Loucy (cell line): ENCODE data around the gene ADAMTS14.
A peak's percentile ranks its signal among the peaks of the same experiment; 100 is the strongest.

Source experiments
- H2AFZ ChIP-seq: fragments of 200-600 bp; sonication (generic); 2 replicates; pipeline ENCODE4 v1.6.0; 2016; ENCODE audit warnings: antibody characterized with exemption, mild to moderate bottlenecking, low read length, moderate library complexity
- H3F3A ChIP-seq: fragments of 200-600 bp; 2 replicates; pipeline ENCODE4 v1.6.0; 2016; ENCODE audit warnings: antibody characterized with exemption, low read depth, mild to moderate bottlenecking
- H3K27me3 ChIP-seq: fragments of 200-600 bp; sonication (generic); 2 replicates; pipeline ENCODE4 v1.6.1; 2014; ENCODE audit warnings: low read length, mild to moderate bottlenecking; ENCODE audit not compliant: insufficient read depth, poor library complexity, severe bottlenecking
- H3K36me3 ChIP-seq: fragments of 200-600 bp; sonication (generic); 2 replicates; pipeline ENCODE4 v1.6.1; 2016; ENCODE audit warnings: low read length; ENCODE audit not compliant: insufficient read depth
- H3K4me1 ChIP-seq: fragments of 200-600 bp; sonication (generic); 2 replicates; pipeline ENCODE4 v1.5.1; 2014; ENCODE audit warnings: low read length, mild to moderate bottlenecking; ENCODE audit not compliant: insufficient read depth, poor library complexity, severe bottlenecking
- H3K4me2 ChIP-seq: fragments of 200-600 bp; sonication (generic); 2 replicates; pipeline ENCODE4 v1.6.0; 2014; ENCODE audit warnings: antibody characterized with exemption, low read length, low read depth, mild to moderate bottlenecking; ENCODE audit not compliant: poor library complexity, severe bottlenecking
- H3K4me3 ChIP-seq: fragments of 200-600 bp; sonication (generic); 2 replicates; pipeline ENCODE4 v1.5.1; 2014; ENCODE audit warnings: low read length, mild to moderate bottlenecking, mixed read lengths; ENCODE audit not compliant: poor library complexity, severe bottlenecking
- H3K79me2 ChIP-seq: fragments of 200-600 bp; sonication (generic); 2 replicates; pipeline ENCODE4 v1.6.1; 2014; ENCODE audit warnings: low read length; ENCODE audit not compliant: insufficient read depth
- H3K9ac ChIP-seq: fragments of 200-600 bp; sonication (generic); 2 replicates; pipeline ENCODE4 v1.6.0; 2014; ENCODE audit warnings: mild to moderate bottlenecking, low read depth, low read length, moderate library complexity; ENCODE audit not compliant: poor library complexity, severe bottlenecking
- H3K9me2 ChIP-seq: fragments of 200-600 bp; sonication (generic); replicated peaks from 2 replicates; pipeline ENCODE4 v1.6.1; 2016; ENCODE audit warnings: low read depth, low read length, mixed read lengths
- H3K9me3 ChIP-seq: fragments of 200-600 bp; sonication (generic); 2 replicates; pipeline ENCODE4 v1.6.1; 2014; ENCODE audit warnings: mild to moderate bottlenecking, antibody characterized with exemption, low read length, low read depth; ENCODE audit not compliant: insufficient read depth
- H4K20me1 ChIP-seq: fragments of 200-600 bp; sonication (generic); 2 replicates; pipeline ENCODE4 v1.6.0; 2014; ENCODE audit warnings: antibody characterized with exemption, low read length, mild to moderate bottlenecking; ENCODE audit not compliant: insufficient read depth, poor library complexity, severe bottlenecking
- CTCF ChIP-seq: fragments of 200-600 bp; sonication (generic); conservative IDR thresholded peaks from 2 replicates; pipeline ENCODE4 v1.5.1; 2014; ENCODE audit warnings: mild to moderate bottlenecking, antibody characterized with exemption, low read length
- EZH2phosphoT487 ChIP-seq: fragments of 200-600 bp; IDR thresholded peaks from 2 replicates; pipeline ENCODE4 v1.6.1; 2018; ENCODE audit warnings: antibody characterized with exemption, mild to moderate bottlenecking, moderate library complexity, borderline replicate concordance

ADAMTS14 gene

GRCh38 chr10:70699659-70700174, 27.4 kb downstream of the ADAMTS14 start:
- no peaks in the 10 kb centered on the region for H3K27me3 ChIP-seq
- H2AFZ ChIP-seq = peak overlapping the region; percentile 21; the same call in 1 of the 2 replicates
- TF ChIP-seq EZH2phosphoT487 (no peak), CTCF (no peak)
- no peaks in the 10 kb centered on the region for H3F3A ChIP-seq
- H3K9me3 ChIP-seq = no peaks in the 10 kb centered on the region
- H4K20me1 ChIP-seq = no peaks in the 10 kb centered on the region
- no peaks in the 10 kb centered on the region for H3K9me2 ChIP-seq
- no peak overlapping the region for H3K4me2 ChIP-seq
- H3K4me3 ChIP-seq = no peak overlapping the region
- H3K79me2 ChIP-seq = no peaks in the 10 kb centered on the region
- H3K4me1 ChIP-seq = no peaks in the 10 kb centered on the region
- no peaks in the 10 kb centered on the region for H3K36me3 ChIP-seq
- H3K9ac ChIP-seq = no peak overlapping the region

GRCh38 chr10:70702190-70702763, 30.0 kb downstream of the ADAMTS14 start:
- H3K79me2 ChIP-seq = no peaks in the 10 kb centered on the region
- no peak overlapping the region for H3K9ac ChIP-seq
- no peaks in the 10 kb centered on the region for H3K9me2 ChIP-seq
- no peaks in the 10 kb centered on the region for H3F3A ChIP-seq
- no peaks in the 10 kb centered on the region for H3K36me3 ChIP-seq
- no peaks in the 10 kb centered on the region for H3K4me1 ChIP-seq
- no peaks in the 10 kb centered on the region for H3K27me3 ChIP-seq
- H3K4me2 ChIP-seq = no peak overlapping the region
- TF ChIP-seq CTCF = no peak
- TF ChIP-seq EZH2phosphoT487 = no peak
- no peak overlapping the region for H2AFZ ChIP-seq
- no peak overlapping the region for H3K4me3 ChIP-seq
- no peaks in the 10 kb centered on the region for H4K20me1 ChIP-seq
- H3K9me3 ChIP-seq = no peaks in the 10 kb centered on the region

GRCh38 chr10:70704211-70704610, 31.9 kb downstream of the ADAMTS14 start:
- Histone ChIP-seq H4K20me1 (no peaks in the 10 kb centered on the region), H3K27me3 (no peaks in the 10 kb centered on the region), H3K9me2 (no peaks in the 10 kb centered on the region), H3K4me2 (no peak overlapping the region), H3K9me3 (no peaks in the 10 kb centered on the region), H2AFZ (no peak overlapping the region), H3K79me2 (no peaks in the 10 kb centered on the region), H3K4me3 (no peak overlapping the region), H3K4me1 (no peaks in the 10 kb centered on the region), H3K9ac (no peak overlapping the region), H3K36me3 (no peaks in the 10 kb centered on the region), H3F3A (no peaks in the 10 kb centered on the region)
- TF ChIP-seq CTCF (no peak), EZH2phosphoT487 (no peak)
